WERI-Rb-1 (cell line): ENCODE data around the gene SS18L1.

Source experiments
- DNase-seq: peaks from one replicate; pipeline ENCODE4 v3.0.0-alpha.2; 2020
- H3K27ac ChIP-seq: fragments of 250-450 bp; sonication (Bioruptor Pico); 2 replicates; pipeline ENCODE4 v1.5.1; 2020; ENCODE audit warnings: mild to moderate bottlenecking, moderate library complexity
- H3K27me3 ChIP-seq: fragments of 250-450 bp; sonication (Bioruptor Pico); 2 replicates; pipeline ENCODE4 v1.5.1; 2021; ENCODE audit warnings: mild to moderate bottlenecking, low read depth, moderate library complexity; ENCODE audit not compliant: insufficient read depth, severe bottlenecking
- H3K36me3 ChIP-seq: fragments of 250-450 bp; sonication (Bioruptor Pico); 2 replicates; pipeline ENCODE4 v1.5.1; 2020; ENCODE audit warnings: mild to moderate bottlenecking, moderate library complexity
- H3K4me3 ChIP-seq: 2 replicates; pipeline ENCODE4 v1.5.1; 2011; ENCODE audit warnings: low read depth, mild to moderate bottlenecking, control low read depth, low read length
- H3K9me3 ChIP-seq: fragments of 250-450 bp; sonication (Bioruptor Pico); 2 replicates; pipeline ENCODE4 v1.5.1; 2021; ENCODE audit warnings: mild to moderate bottlenecking, moderate library complexity; ENCODE audit not compliant: severe bottlenecking
- TF ChIP-seq, protein P1 (sequence below): IDR thresholded peaks from 2 replicates; pipeline ENCODE4 v1.5.1; 2011; ENCODE audit warnings: low read depth, mild to moderate bottlenecking, control low read depth, inconsistent platforms, low read length

Gene SS18L1

DNA sequence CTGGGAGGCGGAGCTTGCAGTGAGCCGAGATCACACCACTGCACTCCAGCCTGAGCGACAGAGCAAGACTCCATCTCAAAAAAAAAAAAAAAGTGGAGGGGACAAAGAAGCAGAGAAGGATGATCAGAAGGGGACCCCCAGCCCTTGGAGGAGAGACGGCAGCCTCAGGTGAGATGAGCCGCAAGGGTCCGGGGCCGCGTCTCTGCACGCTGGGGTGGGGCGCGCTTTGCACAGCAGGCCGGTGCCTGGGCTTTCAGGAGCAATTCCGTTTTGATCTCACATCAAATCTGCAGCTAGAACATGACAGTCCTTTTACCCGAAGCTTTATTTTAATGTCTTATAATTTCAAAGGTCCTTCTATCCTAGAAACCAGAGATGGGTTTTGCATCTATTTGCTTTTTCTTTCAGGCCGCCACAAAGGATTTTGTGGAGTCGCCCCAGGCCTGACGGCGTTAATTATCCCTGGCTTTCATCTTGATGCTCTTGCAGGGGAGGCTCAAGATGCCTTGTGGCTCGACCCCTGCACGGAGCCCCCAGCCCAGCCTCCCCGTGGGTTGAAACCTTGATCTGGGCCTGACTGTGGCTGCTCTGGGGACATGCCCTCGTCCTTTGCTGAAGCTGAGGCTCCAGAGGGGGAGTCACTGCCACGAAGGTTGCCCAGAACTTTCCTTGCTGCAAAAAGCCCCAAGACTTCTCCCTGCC, 59.3 kb downstream of the SS18L1 start:
- H3K4me3 ChIP-seq, result no peak overlapping the region
- peaks cover 37% of the 10 kb centered on the region for H3K36me3 ChIP-seq
- H3K27me3 ChIP-seq, result no peaks in the 10 kb centered on the region
- TF ChIP-seq, protein P1, sequence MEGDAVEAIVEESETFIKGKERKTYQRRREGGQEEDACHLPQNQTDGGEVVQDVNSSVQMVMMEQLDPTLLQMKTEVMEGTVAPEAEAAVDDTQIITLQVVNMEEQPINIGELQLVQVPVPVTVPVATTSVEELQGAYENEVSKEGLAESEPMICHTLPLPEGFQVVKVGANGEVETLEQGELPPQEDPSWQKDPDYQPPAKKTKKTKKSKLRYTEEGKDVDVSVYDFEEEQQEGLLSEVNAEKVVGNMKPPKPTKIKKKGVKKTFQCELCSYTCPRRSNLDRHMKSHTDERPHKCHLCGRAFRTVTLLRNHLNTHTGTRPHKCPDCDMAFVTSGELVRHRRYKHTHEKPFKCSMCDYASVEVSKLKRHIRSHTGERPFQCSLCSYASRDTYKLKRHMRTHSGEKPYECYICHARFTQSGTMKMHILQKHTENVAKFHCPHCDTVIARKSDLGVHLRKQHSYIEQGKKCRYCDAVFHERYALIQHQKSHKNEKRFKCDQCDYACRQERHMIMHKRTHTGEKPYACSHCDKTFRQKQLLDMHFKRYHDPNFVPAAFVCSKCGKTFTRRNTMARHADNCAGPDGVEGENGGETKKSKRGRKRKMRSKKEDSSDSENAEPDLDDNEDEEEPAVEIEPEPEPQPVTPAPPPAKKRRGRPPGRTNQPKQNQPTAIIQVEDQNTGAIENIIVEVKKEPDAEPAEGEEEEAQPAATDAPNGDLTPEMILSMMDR, result no peak
- H3K9me3 ChIP-seq, result no peaks in the 10 kb centered on the region
- no peak for DNase-seq
- H3K27ac ChIP-seq, result no peak overlapping the region

DNA sequence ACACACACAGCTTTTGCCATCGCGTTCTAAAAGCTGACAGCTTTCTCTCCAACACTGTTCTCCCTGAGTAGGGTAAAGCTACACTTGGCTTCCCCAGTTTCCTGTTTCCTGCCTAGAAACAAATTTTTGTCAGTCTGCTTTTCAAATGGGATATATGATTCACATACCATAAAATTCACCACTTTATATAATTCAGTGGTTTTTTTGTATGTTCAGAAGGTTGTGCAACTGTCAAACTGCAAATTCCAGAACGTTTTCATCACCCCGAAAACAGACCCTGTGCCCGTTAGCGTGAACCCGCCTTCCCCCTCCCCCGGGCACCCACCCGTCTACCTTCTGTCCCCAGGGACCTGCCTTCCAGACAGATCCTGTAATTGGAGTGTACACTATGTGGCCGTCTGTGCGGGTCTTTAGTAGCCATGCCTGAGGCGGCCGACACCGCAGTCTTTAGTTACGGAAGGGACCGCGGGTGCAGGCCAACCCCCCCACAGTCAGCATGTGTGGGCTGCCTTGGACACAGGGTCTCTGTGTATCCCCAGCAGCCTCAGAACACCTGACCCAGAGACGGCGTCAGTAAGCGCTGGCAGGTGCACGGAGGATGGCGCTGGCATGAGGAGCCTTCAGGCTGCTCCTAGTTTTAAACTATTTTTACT, 59.9 kb downstream of the SS18L1 start:
- DNase-seq, result no peak
- TF ChIP-seq, protein P1, result no peak

GRCh38 chr20:62205618-62206387, 62.2 kb downstream of the SS18L1 start:
- Histone ChIP-seq H3K27ac (no peak overlapping the region), H3K27me3 (no peaks in the 10 kb centered on the region), H3K36me3 (peaks cover 12% of the 10 kb centered on the region), H3K9me3 (no peaks in the 10 kb centered on the region), H3K4me3 (no peak overlapping the region)
- TF ChIP-seq, protein P1, result no peak
- DNase-seq, result no peak

More for the DNA sequence above, 59.9 kb downstream of the SS18L1 start:
- no peak overlapping the region for H3K27ac ChIP-seq
- no peak overlapping the region for H3K4me3 ChIP-seq
- H3K36me3 ChIP-seq, result peaks cover 32% of the 10 kb centered on the region
- no peaks in the 10 kb centered on the region for H3K9me3 ChIP-seq
- no peaks in the 10 kb centered on the region for H3K27me3 ChIP-seq

DNA sequence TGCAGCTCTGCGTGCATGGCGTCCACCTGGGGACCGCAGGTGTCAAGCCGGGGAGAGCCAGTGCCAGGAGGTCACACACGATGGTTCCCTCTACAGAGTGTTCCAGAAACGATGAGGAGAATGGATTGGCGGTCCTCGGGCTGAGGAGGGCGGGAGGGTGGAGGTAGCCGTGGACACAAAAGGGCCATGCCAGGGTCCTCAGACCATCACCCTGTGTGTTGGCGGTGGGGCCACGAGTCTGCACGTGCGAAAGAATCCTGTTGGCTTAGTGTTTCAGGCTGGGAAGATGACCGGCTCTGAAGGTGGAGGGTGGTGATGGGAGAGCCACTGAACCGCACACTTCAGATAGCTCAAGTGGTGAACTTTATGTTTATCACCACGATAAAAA, 62.8 kb downstream of the SS18L1 start:
- peaks cover 8% of the 10 kb centered on the region for H3K36me3 ChIP-seq
- TF ChIP-seq, protein P1, result no peak
- no peak for DNase-seq

GRCh38 chr20:62208061-62208794, 64.7 kb downstream of the SS18L1 start:
- Histone ChIP-seq H3K9me3 (no peaks in the 10 kb centered on the region), H3K27me3 (no peaks in the 10 kb centered on the region), H3K27ac (no peak overlapping the region), H3K4me3 (no peak overlapping the region), H3K36me3 (peaks cover 1% of the 10 kb centered on the region)
- no peak for DNase-seq
- TF ChIP-seq, protein P1, result no peak

More for the DNA sequence above, 62.8 kb downstream of the SS18L1 start:
- Histone ChIP-seq H3K27me3 (no peaks in the 10 kb centered on the region), H3K4me3 (no peak overlapping the region), H3K27ac (no peak overlapping the region), H3K9me3 (no peaks in the 10 kb centered on the region)
